Omental fat pad (tissue), 4 donors: ENCODE results near the gene CTBP2. TPM values are rescaled to one million over a fixed set of nuclear protein-coding genes. Genes with fewer than 3 reads are reported as not detected.

Source experiments
- ATAC-seq: fragments of 150-250 bp; one replicate; pipeline ENCODE4 v1.9.1; 2016; ENCODE audit warnings: mild to moderate bottlenecking, moderate library complexity; ENCODE audit not compliant: low FRiP score
- DNase-seq: peaks from one replicate; pipeline ENCODE4 v3.0.0-alpha.2; 2019; ENCODE audit warnings: low spot score
- CTCF ChIP-seq, 3 donors: fragments of 450-650 bp; IDR thresholded peaks; one replicate each; pipeline ENCODE4 v1.5.1; 2016 to 2017; ENCODE audit warnings: antibody characterized with exemption in 3 of 3, mild to moderate bottlenecking in 3 of 3, moderate library complexity in 2 of 3
- total RNA-seq, 4 donors: library from RNA; depleted of rRNA; stranded (reverse); fragments of >200 nt; gene quantifications; one replicate each; pipeline ENCODE4 v1.1.0, GENCODE V29; 2016

CTBP2 gene
- total RNA-seq, 4 donors from 2014 or later, result 29.4 to 58.6 (median 46.2) TPM

- no peak for TF ChIP-seq CTCF (IDR thresholded peaks at IDR 0.05)
Observed at GRCh38 chr10:124962421-124962820, 197.9 kb downstream of the CTBP2 start.

GRCh38 chr10:124961248-124961570 is 199.2 kb downstream of the CTBP2 start:
- ATAC-seq, result no peak
- TF ChIP-seq CTCF (IDR thresholded peaks at IDR 0.05), result no peak
- DNase-seq, result no peak

More at GRCh38 chr10:124962421-124962820, 197.9 kb downstream of the CTBP2 start:
- DNase-seq (no peak), ATAC-seq (no peak)

- TF ChIP-seq CTCF (IDR thresholded peaks at IDR 0.05), result no peak
- DNase-seq (no peak), ATAC-seq (no peak)
Observed at GRCh38 chr10:124959564-124959963, 200.8 kb downstream of the CTBP2 start.

GRCh38 chr10:124957404-124957947 is 202.9 kb downstream of the CTBP2 start:
- ATAC-seq (no peak), DNase-seq (no peak)

GRCh38 chr10:124956764-124957163 is 203.6 kb downstream of the CTBP2 start:
- TF ChIP-seq CTCF (IDR thresholded peaks at IDR 0.05), result no peak
- DNase-seq (no peak), ATAC-seq (no peak)

More at GRCh38 chr10:124957404-124957947, 202.9 kb downstream of the CTBP2 start:
- TF ChIP-seq CTCF (IDR thresholded peaks at IDR 0.05), result no peak

GRCh38 chr10:124955868-124956267 is 204.5 kb downstream of the CTBP2 start:
- no peak for TF ChIP-seq CTCF (IDR thresholded peaks at IDR 0.05)
- no peak for ATAC-seq
- no peak for DNase-seq

GRCh38 chr10:124955243-124955642 is 205.1 kb downstream of the CTBP2 start:
- no peak for TF ChIP-seq CTCF (IDR thresholded peaks at IDR 0.05)
- ATAC-seq (no peak), DNase-seq (no peak)
